CD8-positive, alpha-beta memory T cell (primary cell): Measurements from ENCODE around the gene TNFSF13B. TPM values are rescaled to one million over a fixed set of nuclear protein-coding genes. Genes with fewer than 3 reads are reported as not detected.

Experiments used
- CTCF ChIA-PET: fragments of 350-600 bp; sonication (Branson Sonifier 250); formaldehyde crosslinking; loops from one replicate; lab custom pipeline; 2021; ENCODE audit warnings: antibody characterized with exemption; lab: Charles Lee
- POLR2A ChIA-PET: fragments of 350-600 bp; sonication (Branson Sonifier 250); formaldehyde crosslinking; loops from one replicate; lab custom pipeline; 2021; ENCODE audit warnings: antibody characterized with exemption; lab: Charles Lee
- DNase-seq, 5 donors: peaks; one replicate each; pipeline versions ENCODE4 v3.0.0 to v3.0.0-alpha.2; 2020 to 2022; ENCODE audit warnings: mixed read lengths in 1 of 5
- H3K27ac ChIP-seq: one replicate; pipeline ENCODE4 v1.7.0; 2013; ENCODE audit warnings: low read depth, mild to moderate bottlenecking, low read length, moderate library complexity
- H3K27me3 ChIP-seq: 2 replicates; pipeline ENCODE4 v1.7.0; 2013; ENCODE audit warnings: low read length, mild to moderate bottlenecking; ENCODE audit not compliant: insufficient read depth, poor library complexity, severe bottlenecking
- H3K36me3 ChIP-seq: 2 replicates; pipeline ENCODE4 v1.7.0; 2013; ENCODE audit warnings: mild to moderate bottlenecking, low read length, moderate library complexity; ENCODE audit not compliant: insufficient read depth
- H3K4me1 ChIP-seq: 2 replicates; pipeline ENCODE4 v1.7.0; 2013; ENCODE audit warnings: mild to moderate bottlenecking, low read length, moderate library complexity; ENCODE audit not compliant: insufficient read depth
- H3K4me3 ChIP-seq: 2 replicates; pipeline ENCODE4 v1.7.0; 2013; ENCODE audit warnings: mild to moderate bottlenecking, low read length
- H3K9me3 ChIP-seq: 2 replicates; pipeline ENCODE4 v1.7.0; 2013; ENCODE audit warnings: mild to moderate bottlenecking, low read length
- H3K27ac Mint-ChIP-seq, 8 donors: one replicate each; pipeline ENCODE4 v1.8.0; 2020 to 2021; ENCODE audit warnings: mixed read lengths in 8 of 8, mild to moderate bottlenecking in 6 of 8, inconsistent platforms in 3 of 8, moderate library complexity in 3 of 8
- H3K27me3 Mint-ChIP-seq, 2 donors: one replicate each; pipeline ENCODE4 v1.8.0; 2020 to 2021; ENCODE audit warnings: mixed read lengths in 2 of 2, mild to moderate bottlenecking in 1 of 2, moderate library complexity in 1 of 2
- H3K36me3 Mint-ChIP-seq, 3 donors: one replicate each; pipeline ENCODE4 v1.8.0; 2020 to 2021; ENCODE audit warnings: mixed read lengths in 3 of 3, inconsistent platforms in 1 of 3, mild to moderate bottlenecking in 1 of 3
- H3K4me1 Mint-ChIP-seq, 3 donors: one replicate each; pipeline ENCODE4 v1.8.0; 2020 to 2021; ENCODE audit warnings: mixed read lengths in 3 of 3, inconsistent platforms in 1 of 3, mild to moderate bottlenecking in 1 of 3
- H3K4me3 Mint-ChIP-seq, 7 donors: one replicate each; pipeline ENCODE4 v1.8.0; 2020 to 2021; ENCODE audit warnings: mixed read lengths in 7 of 7, mild to moderate bottlenecking in 6 of 7, moderate library complexity in 4 of 7, inconsistent platforms in 2 of 7
- H3K9me3 Mint-ChIP-seq, 5 donors: one replicate each; pipeline ENCODE4 v1.8.0; 2020 to 2022; ENCODE audit warnings: mixed read lengths in 5 of 5, mild to moderate bottlenecking in 3 of 5, moderate library complexity in 2 of 5, inconsistent platforms in 1 of 5
- polyA plus RNA-seq: library from polyadenylated mRNA; unstranded; fragments of 300-500 nt; fragmentation: Illumina TruSeq; gene quantifications from one replicate; pipeline ENCODE4 v1.2.3, GENCODE V29; 2021
- total RNA-seq, 2 experiments: library from RNA; stranded (reverse); gene quantifications; one replicate each; pipeline ENCODE4 v1.2.3, GENCODE V29; 2021

TNFSF13B gene
- total and polyA plus RNA-seq, 3 experiments from 2014 or later = 1.2 to 10.7 (median 1.3) TPM

- DNase-seq = no peak
- ChIA-PET CTCF (no interaction called here), POLR2A (no interaction called here)
- Mint-ChIP-seq H3K9me3 (peaks cover 0 to 2% (median 0%) of the 10 kb centered on the region in 5 donors), H3K4me1 (no peaks in the 10 kb centered on the region), H3K36me3 (no peaks in the 10 kb centered on the region), H3K27ac (no peak overlapping the region), H3K27me3 (peaks cover under 1 to 7% of the 10 kb centered on the region in 2 donors), H3K4me3 (no peak overlapping the region)
- Histone ChIP-seq H3K9me3 (no peaks in the 10 kb centered on the region), H3K27ac (no peak overlapping the region), H3K36me3 (no peaks in the 10 kb centered on the region), H3K4me3 (no peak overlapping the region), H3K4me1 (no peaks in the 10 kb centered on the region), H3K27me3 (no peaks in the 10 kb centered on the region)
Observed at GRCh38 chr13:108357228-108357627, 87.7 kb downstream of the TNFSF13B start.

Other genes with a start within 250 kb of the TNFSF13B start
- gene LIG4, start 54.2 kb upstream of the TNFSF13B start, total RNA-seq = 1 to 10 TPM; 9.3 TPM
- gene LIG4, start 54.2 kb upstream of the TNFSF13B start, polyA plus RNA-seq = 6.9 TPM
- gene ABHD13, start 51.3 kb upstream of the TNFSF13B start, total RNA-seq = 1 to 10 TPM; 6.9 to 7.4 TPM
- 10.3 TPM for gene ABHD13, start 51.3 kb upstream of the TNFSF13B start, polyA plus RNA-seq